GM10266 (cell line): ENCODE measurements around the gene ELF3.
A peak's percentile ranks its signal among the peaks of the same experiment; 100 is the strongest.

Source experiments
- DNase-seq: peaks from one replicate; pipeline ENCODE4 v3.0.0; 2012; ENCODE audit errors: extremely low spot score
- TF ChIP-seq, protein P1 (sequence below): IDR thresholded peaks from 2 replicates; pipeline ENCODE4 v1.5.1; 2012; ENCODE audit warnings: mild to moderate bottlenecking, low read depth; ENCODE audit not compliant: control insufficient read depth, insufficient read depth; ENCODE audit errors: missing control alignments

Gene ELF3

GRCh38 chr1:201982623-201983379 lies 27.6 kb upstream of the ELF3 start, which contains the start of gene RNPEP:
Gene RNPEP (plus strand): TSS chr1:201982648. CDS start chr1:201982667, 19 bp downstream.
- DNase-seq, result peak; percentile 76
- TF ChIP-seq, protein P1, sequence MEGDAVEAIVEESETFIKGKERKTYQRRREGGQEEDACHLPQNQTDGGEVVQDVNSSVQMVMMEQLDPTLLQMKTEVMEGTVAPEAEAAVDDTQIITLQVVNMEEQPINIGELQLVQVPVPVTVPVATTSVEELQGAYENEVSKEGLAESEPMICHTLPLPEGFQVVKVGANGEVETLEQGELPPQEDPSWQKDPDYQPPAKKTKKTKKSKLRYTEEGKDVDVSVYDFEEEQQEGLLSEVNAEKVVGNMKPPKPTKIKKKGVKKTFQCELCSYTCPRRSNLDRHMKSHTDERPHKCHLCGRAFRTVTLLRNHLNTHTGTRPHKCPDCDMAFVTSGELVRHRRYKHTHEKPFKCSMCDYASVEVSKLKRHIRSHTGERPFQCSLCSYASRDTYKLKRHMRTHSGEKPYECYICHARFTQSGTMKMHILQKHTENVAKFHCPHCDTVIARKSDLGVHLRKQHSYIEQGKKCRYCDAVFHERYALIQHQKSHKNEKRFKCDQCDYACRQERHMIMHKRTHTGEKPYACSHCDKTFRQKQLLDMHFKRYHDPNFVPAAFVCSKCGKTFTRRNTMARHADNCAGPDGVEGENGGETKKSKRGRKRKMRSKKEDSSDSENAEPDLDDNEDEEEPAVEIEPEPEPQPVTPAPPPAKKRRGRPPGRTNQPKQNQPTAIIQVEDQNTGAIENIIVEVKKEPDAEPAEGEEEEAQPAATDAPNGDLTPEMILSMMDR, result no peak

DNA sequence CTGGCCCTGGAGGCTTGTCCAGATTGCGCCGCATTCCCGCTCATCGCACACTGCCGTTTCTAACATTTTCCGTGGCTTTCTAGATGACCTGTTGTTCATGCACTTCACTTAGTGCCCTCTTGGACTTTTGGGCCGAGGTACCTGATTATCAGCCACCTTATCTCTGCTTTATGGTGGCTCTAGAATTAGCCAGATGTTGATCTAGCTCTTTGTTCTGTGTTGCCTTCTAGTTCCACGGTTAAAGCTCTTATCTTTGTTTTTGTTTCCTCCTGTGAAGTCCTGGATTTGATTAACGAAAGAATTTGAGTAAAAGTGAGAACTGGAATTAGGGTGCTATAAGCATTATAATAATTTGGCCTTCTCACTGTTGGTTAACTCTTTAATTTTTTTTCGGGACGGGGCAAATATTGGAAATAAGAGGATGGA lies 27.0 kb upstream of the ELF3 start:
- no peak for DNase-seq

GRCh38 chr1:201984446-201984845 lies 25.9 kb upstream of the ELF3 start:
- DNase-seq, result no peak
- TF ChIP-seq, protein P1, result no peak

More for the DNA sequence above, 27.0 kb upstream of the ELF3 start:
- TF ChIP-seq, protein P1, result no peak

GRCh38 chr1:201985355-201985754 lies 25.0 kb upstream of the ELF3 start:
- DNase-seq, result no peak
- TF ChIP-seq, protein P1, result no peak

DNA sequence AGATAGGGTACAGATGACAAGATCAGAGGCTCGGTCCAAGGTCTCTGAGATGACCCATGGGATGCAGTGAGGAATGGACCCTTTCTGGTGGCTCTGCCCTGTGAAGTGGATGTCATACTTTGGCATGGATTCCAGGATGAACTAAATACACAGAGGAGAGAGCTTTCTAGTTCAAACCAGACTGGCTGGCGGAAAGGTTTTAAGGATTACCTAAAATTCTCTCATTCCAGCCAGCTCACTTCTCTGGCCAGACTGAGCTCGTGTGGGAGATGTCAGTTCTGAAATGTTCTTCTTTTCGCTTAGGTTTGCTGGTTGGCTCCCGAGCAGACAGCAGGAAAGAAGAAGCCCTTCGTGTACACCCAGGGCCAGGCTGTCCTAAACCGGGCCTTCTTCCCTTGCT lies 21.8 kb upstream of the ELF3 start:
- TF ChIP-seq, protein P1, result no peak
- no peak for DNase-seq

GRCh38 chr1:201989354-201990128 lies 20.8 kb upstream of the ELF3 start:
- TF ChIP-seq, protein P1, result no peak
- DNase-seq, result no peak

DNA sequence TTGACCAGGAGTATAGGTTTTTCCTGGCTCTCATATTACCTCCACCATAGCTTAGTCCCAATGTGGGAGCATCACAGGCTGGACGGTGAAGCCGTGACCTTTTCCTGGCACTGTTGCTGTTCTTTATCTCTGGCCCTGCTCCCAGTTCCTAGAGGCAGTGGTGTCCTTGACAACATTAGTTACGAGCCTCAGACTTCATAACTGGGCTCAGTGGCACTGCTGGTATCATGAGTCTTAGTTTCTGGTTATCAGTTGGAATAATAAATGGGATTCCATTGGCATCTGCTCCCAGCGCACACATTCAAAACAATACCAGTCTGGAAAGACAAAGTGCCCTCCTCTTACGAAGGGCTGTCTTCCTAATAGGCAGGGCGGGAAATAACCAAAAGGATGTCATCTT lies 20.0 kb upstream of the ELF3 start:
- TF ChIP-seq, protein P1, result no peak

More for the DNA sequence above, 20.0 kb upstream of the ELF3 start:
- no peak for DNase-seq
